PC-3 (cell line): Measurements from ENCODE around the gene S1PR1.

Experiments
- CTCF ChIP-seq: fragments of 300-600 bp; sonication (generic); conservative IDR thresholded peaks from 2 replicates; pipeline ENCODE4 v1.5.1; 2017; ENCODE audit warnings: antibody characterized with exemption, low read depth, mild to moderate bottlenecking, low read length
- EZH2 ChIP-seq: fragments of 300-600 bp; sonication (generic); IDR thresholded peaks from one replicate; pipeline ENCODE4 v1.6.1; 2017; ENCODE audit warnings: antibody characterized with exemption, mild to moderate bottlenecking, low read length; ENCODE audit not compliant: unreplicated experiment
- EZH2phosphoT487 ChIP-seq: fragments of 300-600 bp; sonication (generic); IDR thresholded peaks from 2 replicates; pipeline ENCODE4 v1.6.1; 2018; ENCODE audit warnings: mild to moderate bottlenecking, antibody characterized with exemption, low read length, borderline replicate concordance

DNA sequence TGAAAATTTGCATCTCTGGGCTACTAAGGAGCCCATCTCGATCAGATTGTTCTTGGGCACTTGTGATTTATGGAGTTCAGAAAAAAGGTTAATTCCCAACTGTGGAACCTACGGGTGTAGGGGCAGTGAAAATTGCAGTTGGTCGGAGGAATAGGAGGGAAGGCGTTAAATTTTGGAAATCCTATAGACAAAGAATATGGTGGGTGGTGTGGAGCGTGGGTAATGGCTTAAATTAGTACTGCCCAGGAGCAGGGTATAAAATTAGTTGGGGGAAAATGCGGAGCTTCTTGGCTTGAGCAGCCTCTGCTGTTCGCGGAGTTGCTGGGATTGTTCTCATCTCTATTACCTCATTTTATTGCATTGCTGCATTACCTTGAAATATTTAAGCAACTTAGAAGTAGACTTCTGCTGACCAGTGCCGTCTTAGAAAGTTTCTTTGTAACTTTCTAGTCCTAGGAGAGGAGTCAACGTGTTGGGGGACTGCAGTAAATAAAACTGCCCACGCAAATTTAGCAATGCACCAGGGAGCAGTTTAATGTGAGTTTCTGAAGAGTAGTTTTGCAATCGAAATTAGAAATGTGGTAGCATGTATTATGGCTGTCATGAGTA lies 514 bp downstream of the S1PR1 start:
- TF ChIP-seq CTCF = no peak
- no peak for TF ChIP-seq EZH2phosphoT487
- TF ChIP-seq EZH2 = no peak
